Measurements from ENCODE around the gene MIDN.
"Not testable (repeated sequence)": the region's sequence is repeated elsewhere in the genome, so short reads cannot be mapped to it uniquely, and the experiment has no call there.

DNA sequence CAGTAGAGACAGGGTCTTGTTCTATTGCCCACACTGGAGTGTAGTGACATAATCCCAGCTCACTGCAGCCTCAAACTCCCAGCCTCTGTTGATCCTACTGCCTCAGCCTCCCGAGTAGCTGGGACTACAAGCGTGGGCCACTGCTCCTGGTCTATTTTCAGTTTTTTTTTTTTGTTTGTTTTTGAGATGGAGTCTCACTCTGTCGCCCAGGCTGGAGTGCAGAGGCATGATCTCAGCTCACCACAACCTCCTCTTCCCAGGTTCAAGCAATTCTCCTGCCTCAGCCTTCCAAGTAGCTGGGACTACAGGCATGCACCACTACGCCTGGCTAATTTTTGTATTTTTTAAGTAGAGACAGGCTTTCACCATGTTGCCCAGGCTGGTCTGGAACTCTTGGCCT is 47.8 kb upstream of the MIDN start:
- TF ChIP-seq, protein P1, sequence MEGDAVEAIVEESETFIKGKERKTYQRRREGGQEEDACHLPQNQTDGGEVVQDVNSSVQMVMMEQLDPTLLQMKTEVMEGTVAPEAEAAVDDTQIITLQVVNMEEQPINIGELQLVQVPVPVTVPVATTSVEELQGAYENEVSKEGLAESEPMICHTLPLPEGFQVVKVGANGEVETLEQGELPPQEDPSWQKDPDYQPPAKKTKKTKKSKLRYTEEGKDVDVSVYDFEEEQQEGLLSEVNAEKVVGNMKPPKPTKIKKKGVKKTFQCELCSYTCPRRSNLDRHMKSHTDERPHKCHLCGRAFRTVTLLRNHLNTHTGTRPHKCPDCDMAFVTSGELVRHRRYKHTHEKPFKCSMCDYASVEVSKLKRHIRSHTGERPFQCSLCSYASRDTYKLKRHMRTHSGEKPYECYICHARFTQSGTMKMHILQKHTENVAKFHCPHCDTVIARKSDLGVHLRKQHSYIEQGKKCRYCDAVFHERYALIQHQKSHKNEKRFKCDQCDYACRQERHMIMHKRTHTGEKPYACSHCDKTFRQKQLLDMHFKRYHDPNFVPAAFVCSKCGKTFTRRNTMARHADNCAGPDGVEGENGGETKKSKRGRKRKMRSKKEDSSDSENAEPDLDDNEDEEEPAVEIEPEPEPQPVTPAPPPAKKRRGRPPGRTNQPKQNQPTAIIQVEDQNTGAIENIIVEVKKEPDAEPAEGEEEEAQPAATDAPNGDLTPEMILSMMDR (IDR thresholded peaks at IDR 0.05), result not testable (repeated sequence)
- not testable (repeated sequence) for TF ChIP-seq CBX2 (IDR thresholded peaks at IDR 0.05; ENCODE audit: borderline replicate concordance, low read depth)

Data from A549 (cell line).